Fibroblast of villous mesenchyme (primary cell): Measurements from ENCODE around the gene FAF1. TPM values are rescaled to one million over a fixed set of nuclear protein-coding genes. Genes with fewer than 3 reads are reported as not detected.

Experiments used
- DNase-seq: peaks from one replicate; pipeline ENCODE4 v3.0.0-alpha.2; 2010; ENCODE audit warnings: low read depth
- H3K4me3 ChIP-seq: 2 replicates; pipeline ENCODE4 v1.5.1; 2011; ENCODE audit warnings: low read depth, mild to moderate bottlenecking, low read length
- total RNA-seq: library from RNA; depleted of rRNA; stranded (reverse); fragments of >200 nt; gene quantifications from 2 replicates; pipeline ENCODE4 v1.2.3, GENCODE V29; 2012
- TF ChIP-seq, protein P1 (sequence below): IDR thresholded peaks from 2 replicates; pipeline ENCODE4 v1.5.1; 2012; ENCODE audit warnings: low read depth, mild to moderate bottlenecking, low read length; ENCODE audit not compliant: insufficient read depth

Gene FAF1
- total RNA-seq, 1 donor, result 55.7 TPM

DNA sequence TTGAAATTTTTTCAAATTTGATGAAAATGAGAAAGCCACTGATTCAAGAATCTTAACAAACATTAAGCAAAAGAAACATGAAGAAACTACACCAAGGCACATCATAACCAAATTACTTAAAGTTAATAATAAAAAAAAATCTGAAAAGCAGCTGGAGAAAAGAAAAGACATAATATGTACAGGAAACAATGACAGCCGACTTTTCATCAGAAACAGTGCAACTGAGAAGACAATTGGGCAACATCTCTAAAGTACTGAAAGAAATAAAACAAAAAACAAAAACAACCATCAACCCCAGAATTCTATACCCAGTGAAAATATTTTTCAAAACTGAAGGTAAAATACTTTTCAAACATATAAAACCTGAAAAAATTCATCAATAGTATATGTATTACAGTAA lies 463.1 kb downstream of the FAF1 start:
- no peak for DNase-seq
- H3K4me3 ChIP-seq, result no peak overlapping the region
- TF ChIP-seq, protein P1, sequence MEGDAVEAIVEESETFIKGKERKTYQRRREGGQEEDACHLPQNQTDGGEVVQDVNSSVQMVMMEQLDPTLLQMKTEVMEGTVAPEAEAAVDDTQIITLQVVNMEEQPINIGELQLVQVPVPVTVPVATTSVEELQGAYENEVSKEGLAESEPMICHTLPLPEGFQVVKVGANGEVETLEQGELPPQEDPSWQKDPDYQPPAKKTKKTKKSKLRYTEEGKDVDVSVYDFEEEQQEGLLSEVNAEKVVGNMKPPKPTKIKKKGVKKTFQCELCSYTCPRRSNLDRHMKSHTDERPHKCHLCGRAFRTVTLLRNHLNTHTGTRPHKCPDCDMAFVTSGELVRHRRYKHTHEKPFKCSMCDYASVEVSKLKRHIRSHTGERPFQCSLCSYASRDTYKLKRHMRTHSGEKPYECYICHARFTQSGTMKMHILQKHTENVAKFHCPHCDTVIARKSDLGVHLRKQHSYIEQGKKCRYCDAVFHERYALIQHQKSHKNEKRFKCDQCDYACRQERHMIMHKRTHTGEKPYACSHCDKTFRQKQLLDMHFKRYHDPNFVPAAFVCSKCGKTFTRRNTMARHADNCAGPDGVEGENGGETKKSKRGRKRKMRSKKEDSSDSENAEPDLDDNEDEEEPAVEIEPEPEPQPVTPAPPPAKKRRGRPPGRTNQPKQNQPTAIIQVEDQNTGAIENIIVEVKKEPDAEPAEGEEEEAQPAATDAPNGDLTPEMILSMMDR, result no peak

DNA sequence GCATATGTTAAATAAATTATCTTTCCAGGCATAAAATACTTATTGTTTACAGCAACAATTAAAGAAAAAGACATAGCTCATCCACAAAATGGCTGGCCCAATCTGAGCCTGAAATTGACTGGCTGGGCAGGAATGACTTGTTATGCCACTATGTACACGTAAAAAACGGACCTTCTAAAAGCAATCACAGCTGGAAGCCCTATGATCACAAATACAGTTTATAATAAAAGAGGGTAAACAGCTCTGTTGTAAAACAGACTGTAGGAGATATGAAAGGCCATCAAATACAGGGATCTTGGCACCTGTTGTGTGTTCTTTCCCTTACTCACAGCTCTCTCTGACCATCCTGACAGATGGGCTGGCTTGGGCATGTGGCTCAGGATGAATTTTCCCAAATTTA lies 466.4 kb downstream of the FAF1 start:
- TF ChIP-seq, protein P1, result no peak
- H3K4me3 ChIP-seq, result no peak overlapping the region
- DNase-seq, result no peak

DNA sequence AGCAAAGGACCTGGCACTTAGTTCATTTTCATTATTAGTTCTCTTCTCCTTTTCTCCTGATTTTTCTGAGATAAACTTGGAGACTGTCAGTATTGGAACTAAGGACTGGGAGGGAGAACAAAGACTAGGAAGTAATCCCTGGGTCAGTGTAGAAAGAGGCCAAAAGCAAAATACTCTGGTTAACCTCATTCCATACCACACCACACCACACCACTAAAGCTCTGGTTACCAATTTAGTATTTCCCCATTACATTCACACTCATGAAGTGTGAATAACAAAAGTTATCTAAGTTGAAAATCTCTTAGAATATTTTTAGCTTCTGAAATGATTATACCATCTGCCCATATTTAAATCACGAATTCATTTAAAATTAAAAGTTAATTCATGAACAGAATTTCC lies 467.9 kb downstream of the FAF1 start:
- DNase-seq, result no peak
- TF ChIP-seq, protein P1, result no peak
- no peak overlapping the region for H3K4me3 ChIP-seq

DNA sequence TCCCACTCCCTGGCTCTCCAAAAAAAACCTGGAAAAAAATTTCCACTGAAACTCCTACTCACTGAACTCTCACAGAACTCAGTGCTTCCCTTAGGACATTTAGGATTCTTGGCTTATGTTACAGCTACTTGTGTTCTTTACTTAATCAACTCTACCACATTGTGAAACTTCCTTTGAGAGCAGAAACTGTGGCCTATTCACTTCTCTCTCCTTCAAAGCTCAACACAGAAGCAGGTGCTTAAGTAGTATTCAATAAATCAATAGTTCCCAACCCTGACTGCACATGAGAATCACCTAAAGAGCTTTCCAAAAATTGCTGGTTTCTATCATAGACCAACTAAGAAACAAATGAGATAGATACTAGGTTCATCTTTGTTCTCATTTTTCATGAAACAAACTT lies 468.9 kb downstream of the FAF1 start:
- TF ChIP-seq, protein P1, result no peak
- DNase-seq, result peak; percentile 4
- no peak overlapping the region for H3K4me3 ChIP-seq

DNA sequence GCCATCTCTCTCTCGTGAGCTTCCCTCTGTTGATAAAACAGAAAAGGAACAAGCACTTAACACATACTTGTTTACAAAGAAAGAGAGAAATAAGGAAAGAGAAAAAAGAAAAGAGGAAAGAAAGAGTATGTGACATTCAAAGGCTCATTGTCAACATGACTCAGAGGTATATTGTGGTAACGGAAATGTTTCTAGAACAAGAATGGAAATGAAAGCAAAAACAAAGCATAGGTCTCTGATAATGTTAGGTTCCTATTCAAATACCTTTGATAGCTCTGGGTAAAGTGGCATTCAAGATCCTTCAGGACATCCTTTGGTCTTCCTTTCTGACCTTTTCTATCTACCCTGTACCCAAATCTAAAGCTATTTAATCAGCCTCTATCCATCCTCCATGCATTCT lies 469.4 kb downstream of the FAF1 start:
- TF ChIP-seq, protein P1, result no peak
- no peak for DNase-seq
- no peak overlapping the region for H3K4me3 ChIP-seq

DNA sequence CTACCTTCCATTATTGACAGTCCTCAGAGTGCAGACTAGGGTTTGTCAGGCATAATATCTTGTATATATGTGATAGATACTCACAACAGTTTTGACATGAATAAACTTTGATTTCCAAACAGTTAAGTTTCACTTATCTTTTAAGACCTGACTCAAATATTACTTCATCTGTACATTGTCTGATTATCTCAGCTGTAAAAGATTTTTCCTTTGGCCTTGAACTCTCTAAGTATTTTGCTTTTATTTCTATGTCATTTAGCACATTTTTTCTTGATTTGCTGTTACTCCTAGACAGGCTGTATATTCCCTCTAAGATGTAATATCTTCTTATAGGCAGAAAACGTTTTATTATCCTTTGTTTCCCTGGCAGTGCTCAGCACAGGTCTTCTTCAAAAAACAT lies 471.2 kb downstream of the FAF1 start:
- TF ChIP-seq, protein P1, result no peak
- peak; percentile 11 for DNase-seq
- H3K4me3 ChIP-seq, result no peak overlapping the region

DNA sequence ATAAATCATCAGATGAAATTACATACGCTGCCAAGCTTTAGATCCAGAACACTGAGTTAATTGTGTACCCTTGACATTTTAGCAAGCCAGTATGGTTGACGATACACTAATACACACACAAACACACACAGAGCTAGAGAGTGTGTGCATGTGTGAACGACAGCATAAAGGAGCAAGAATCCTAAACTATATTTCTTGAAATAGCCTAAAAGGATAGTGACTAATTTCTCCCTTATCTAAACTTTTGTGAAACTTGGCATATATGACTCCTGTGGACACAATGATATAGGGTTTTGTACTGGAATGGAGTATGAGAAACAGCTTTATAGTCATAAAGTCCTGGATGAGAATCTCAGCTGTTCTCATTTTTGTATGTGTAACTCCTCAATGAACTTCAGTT lies 471.7 kb downstream of the FAF1 start:
- DNase-seq, result peak; percentile 23
- TF ChIP-seq, protein P1, result no peak
- H3K4me3 ChIP-seq, result no peak overlapping the region
